Measurements from ENCODE around the gene DHRS1. TPM values are rescaled to one million over a fixed set of nuclear protein-coding genes. Genes with fewer than 3 reads are reported as not detected.

DHRS1 gene
- total and polyA plus RNA-seq, 9 of the 15 experiments (the other 6 are each of a cell fraction or from before 2014, with no cell fraction given), result 7.3 to 33.6 (median 13.3) TPM

DNA sequence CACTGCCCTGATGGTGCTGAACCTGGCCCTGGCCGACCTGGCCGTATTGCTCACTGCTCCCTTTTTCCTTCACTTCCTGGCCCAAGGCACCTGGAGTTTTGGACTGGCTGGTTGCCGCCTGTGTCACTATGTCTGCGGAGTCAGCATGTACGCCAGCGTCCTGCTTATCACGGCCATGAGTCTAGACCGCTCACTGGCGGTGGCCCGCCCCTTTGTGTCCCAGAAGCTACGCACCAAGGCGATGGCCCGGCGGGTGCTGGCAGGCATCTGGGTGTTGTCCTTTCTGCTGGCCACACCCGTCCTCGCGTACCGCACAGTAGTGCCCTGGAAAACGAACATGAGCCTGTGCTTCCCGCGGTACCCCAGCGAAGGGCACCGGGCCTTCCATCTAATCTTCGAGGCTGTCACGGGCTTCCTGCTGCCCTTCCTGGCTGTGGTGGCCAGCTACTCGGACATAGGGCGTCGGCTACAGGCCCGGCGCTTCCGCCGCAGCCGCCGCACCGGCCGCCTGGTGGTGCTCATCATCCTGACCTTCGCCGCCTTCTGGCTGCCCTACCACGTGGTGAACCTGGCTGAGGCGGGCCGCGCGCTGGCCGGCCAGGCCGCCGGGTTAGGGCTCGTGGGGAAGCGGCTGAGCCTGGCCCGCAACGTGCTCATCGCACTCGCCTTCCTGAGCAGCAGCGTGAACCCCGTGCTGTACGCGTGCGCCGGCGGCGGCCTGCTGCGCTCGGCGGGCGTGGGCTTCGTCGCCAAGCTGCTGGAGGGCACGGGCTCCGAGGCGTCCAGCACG is 16.4 kb upstream of the DHRS1 start (continued):
- TF ChIP-seq, protein P1, sequence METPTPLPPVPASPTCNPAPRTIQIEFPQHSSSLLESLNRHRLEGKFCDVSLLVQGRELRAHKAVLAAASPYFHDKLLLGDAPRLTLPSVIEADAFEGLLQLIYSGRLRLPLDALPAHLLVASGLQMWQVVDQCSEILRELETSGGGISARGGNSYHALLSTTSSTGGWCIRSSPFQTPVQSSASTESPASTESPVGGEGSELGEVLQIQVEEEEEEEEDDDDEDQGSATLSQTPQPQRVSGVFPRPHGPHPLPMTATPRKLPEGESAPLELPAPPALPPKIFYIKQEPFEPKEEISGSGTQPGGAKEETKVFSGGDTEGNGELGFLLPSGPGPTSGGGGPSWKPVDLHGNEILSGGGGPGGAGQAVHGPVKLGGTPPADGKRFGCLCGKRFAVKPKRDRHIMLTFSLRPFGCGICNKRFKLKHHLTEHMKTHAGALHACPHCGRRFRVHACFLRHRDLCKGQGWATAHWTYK (CRISPR knock-in tag; IDR thresholded peaks at IDR 0.05), result peak; percentile 55; the same call in 1 of the 2 replicates
- TF ChIP-seq ZNF12 (CRISPR knock-in tag; IDR thresholded peaks at IDR 0.05) (peak; percentile 59; the same call in 1 of the 2 replicates), CREB1 (IDR thresholded peaks at IDR 0.05) (no peak), CREB1 (CRISPR knock-in tag; IDR thresholded peaks at IDR 0.05) (peak; percentile 71), TEAD1 (CRISPR knock-in tag; IDR thresholded peaks at IDR 0.05) (0 out of 4 replicates have a peak, but pooled peaks of 1 of the 2 experiments have one; percentile 45), STAT5B (CRISPR knock-in tag; IDR thresholded peaks at IDR 0.05) (no peak), TAF15 (IDR thresholded peaks at IDR 0.05; ENCODE audit: low read depth, low read length) (no peak), NR2C2 (CRISPR knock-in tag; IDR thresholded peaks at IDR 0.05) (peak; percentile 90), NR2C2 (tag; IDR thresholded peaks at IDR 0.05) (peak; percentile 89), SOX6 (IDR thresholded peaks at IDR 0.05) (no peak), ATF7 (IDR thresholded peaks at IDR 0.05) (0 out of 2 replicates have a peak, but pooled peaks have one; percentile 32), TAF9B (IDR thresholded peaks at IDR 0.05; ENCODE audit: partially characterized antibody) (no peak), SRF (CRISPR knock-in tag; IDR thresholded peaks at IDR 0.05) (no peak), GTF2A2 (tag; IDR thresholded peaks at IDR 0.05) (no peak)
- TF ChIP-seq, protein P2, sequence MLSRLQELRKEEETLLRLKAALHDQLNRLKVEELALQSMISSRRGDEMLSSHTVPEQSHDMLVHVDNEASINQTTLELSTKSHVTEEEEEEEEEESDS (CRISPR knock-in tag; IDR thresholded peaks at IDR 0.05), result no peak
- TF ChIP-seq, protein P3, sequence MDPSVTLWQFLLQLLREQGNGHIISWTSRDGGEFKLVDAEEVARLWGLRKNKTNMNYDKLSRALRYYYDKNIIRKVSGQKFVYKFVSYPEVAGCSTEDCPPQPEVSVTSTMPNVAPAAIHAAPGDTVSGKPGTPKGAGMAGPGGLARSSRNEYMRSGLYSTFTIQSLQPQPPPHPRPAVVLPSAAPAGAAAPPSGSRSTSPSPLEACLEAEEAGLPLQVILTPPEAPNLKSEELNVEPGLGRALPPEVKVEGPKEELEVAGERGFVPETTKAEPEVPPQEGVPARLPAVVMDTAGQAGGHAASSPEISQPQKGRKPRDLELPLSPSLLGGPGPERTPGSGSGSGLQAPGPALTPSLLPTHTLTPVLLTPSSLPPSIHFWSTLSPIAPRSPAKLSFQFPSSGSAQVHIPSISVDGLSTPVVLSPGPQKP (CRISPR knock-in tag; IDR thresholded peaks at IDR 0.05), result 0 out of 2 replicates have a peak, but pooled peaks have one; percentile 63
- TF ChIP-seq, protein P4, sequence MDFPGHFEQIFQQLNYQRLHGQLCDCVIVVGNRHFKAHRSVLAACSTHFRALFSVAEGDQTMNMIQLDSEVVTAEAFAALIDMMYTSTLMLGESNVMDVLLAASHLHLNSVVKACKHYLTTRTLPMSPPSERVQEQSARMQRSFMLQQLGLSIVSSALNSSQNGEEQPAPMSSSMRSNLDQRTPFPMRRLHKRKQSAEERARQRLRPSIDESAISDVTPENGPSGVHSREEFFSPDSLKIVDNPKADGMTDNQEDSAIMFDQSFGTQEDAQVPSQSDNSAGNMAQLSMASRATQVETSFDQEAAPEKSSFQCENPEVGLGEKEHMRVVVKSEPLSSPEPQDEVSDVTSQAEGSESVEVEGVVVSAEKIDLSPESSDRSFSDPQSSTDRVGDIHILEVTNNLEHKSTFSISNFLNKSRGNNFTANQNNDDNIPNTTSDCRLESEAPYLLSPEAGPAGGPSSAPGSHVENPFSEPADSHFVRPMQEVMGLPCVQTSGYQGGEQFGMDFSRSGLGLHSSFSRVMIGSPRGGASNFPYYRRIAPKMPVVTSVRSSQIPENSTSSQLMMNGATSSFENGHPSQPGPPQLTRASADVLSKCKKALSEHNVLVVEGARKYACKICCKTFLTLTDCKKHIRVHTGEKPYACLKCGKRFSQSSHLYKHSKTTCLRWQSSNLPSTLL (IDR thresholded peaks at IDR 0.05), result no peak
- TF ChIP-seq, protein P5, sequence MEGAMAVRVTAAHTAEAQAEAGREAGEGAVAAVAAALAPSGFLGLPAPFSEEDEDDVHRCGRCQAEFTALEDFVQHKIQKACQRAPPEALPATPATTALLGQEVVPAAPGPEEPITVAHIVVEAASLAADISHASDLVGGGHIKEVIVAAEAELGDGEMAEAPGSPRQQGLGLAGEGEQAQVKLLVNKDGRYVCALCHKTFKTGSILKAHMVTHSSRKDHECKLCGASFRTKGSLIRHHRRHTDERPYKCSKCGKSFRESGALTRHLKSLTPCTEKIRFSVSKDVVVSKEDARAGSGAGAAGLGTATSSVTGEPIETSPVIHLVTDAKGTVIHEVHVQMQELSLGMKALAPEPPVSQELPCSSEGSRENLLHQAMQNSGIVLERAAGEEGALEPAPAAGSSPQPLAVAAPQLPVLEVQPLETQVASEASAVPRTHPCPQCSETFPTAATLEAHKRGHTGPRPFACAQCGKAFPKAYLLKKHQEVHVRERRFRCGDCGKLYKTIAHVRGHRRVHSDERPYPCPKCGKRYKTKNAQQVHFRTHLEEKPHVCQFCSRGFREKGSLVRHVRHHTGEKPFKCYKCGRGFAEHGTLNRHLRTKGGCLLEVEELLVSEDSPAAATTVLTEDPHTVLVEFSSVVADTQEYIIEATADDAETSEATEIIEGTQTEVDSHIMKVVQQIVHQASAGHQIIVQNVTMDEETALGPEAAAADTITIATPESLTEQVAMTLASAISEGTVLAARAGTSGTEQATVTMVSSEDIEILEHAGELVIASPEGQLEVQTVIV (CRISPR knock-in tag; IDR thresholded peaks at IDR 0.05; ENCODE audit: borderline replicate concordance), result no peak
- TF ChIP-seq, protein P6, sequence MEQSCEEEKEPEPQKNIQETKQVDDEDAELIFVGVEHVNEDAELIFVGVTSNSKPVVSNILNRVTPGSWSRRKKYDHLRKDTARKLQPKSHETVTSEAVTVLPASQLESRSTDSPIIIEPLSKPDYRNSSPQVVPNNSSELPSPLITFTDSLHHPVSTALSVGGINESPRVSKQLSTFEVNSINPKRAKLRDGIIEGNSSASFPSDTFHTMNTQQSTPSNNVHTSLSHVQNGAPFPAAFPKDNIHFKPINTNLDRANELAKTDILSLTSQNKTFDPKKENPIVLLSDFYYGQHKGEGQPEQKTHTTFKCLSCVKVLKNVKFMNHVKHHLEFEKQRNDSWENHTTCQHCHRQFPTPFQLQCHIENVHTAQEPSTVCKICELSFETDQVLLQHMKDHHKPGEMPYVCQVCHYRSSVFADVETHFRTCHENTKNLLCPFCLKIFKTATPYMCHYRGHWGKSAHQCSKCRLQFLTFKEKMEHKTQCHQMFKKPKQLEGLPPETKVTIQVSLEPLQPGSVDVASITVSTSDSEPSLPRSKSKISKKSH (CRISPR knock-in tag; IDR thresholded peaks at IDR 0.05), result no peak

Measured in K562 (cell line).